ENCODE results near the gene SHC4.

SHC4 gene

GRCh38 chr15:48963524-48964113 is at the start of gene SHC4:
Gene SHC4 (minus strand): TSS chr15:48963919. CDS start chr15:48963015, 904 bp downstream.
- H3K27ac ChIP-seq (ENCODE audit: low read depth, low read length), result peak within 1 kb of the TSS; percentile 33; the same call in 1 of the 2 replicates
- peak within 1 kb of the TSS; percentile 85 for H3K4me3 ChIP-seq (ENCODE audit: low read depth, low read length)
- peaks cover 12% of the 10 kb centered on the region for H3K4me1 ChIP-seq (ENCODE audit: control insufficient read depth, insufficient read depth, low read length, unreplicated experiment)
- no peaks in the 10 kb centered on the region for H3K79me2 ChIP-seq (ENCODE audit: control insufficient read depth, insufficient read depth, low read length, unreplicated experiment)
- H3K36me3 ChIP-seq (ENCODE audit: insufficient read depth, low read length), result no peaks in the 10 kb centered on the region
- H3K27me3 ChIP-seq (ENCODE audit: insufficient read depth, low read length), result no peaks in the 10 kb centered on the region
- H2AFZ ChIP-seq (ENCODE audit: low read length, unreplicated experiment), result peak within 1 kb of the TSS; percentile 86

- no peak overlapping the region for H3K4me3 ChIP-seq (ENCODE audit: low read depth, low read length)
- H2AFZ ChIP-seq (ENCODE audit: low read length, unreplicated experiment), result no peak overlapping the region
- H3K27ac ChIP-seq (ENCODE audit: low read depth, low read length), result no peak overlapping the region
- no peaks in the 10 kb centered on the region for H3K4me1 ChIP-seq (ENCODE audit: control insufficient read depth, insufficient read depth, low read length, unreplicated experiment)
- H3K27me3 ChIP-seq (ENCODE audit: insufficient read depth, low read length), result no peaks in the 10 kb centered on the region
- H3K79me2 ChIP-seq (ENCODE audit: control insufficient read depth, insufficient read depth, low read length, unreplicated experiment), result no peaks in the 10 kb centered on the region
- H3K36me3 ChIP-seq (ENCODE audit: insufficient read depth, low read length), result peaks cover 32% of the 10 kb centered on the region
Observed at GRCh38 chr15:48999314-48999713, 35.6 kb upstream of the SHC4 start.

GRCh38 chr15:48996276-48996675 is 32.6 kb upstream of the SHC4 start:
- Histone ChIP-seq H3K4me3 (ENCODE audit: low read depth, low read length) (no peak overlapping the region), H3K36me3 (ENCODE audit: insufficient read depth, low read length) (peaks cover 43% of the 10 kb centered on the region), H3K4me1 (ENCODE audit: control insufficient read depth, insufficient read depth, low read length, unreplicated experiment) (no peaks in the 10 kb centered on the region), H3K27me3 (ENCODE audit: insufficient read depth, low read length) (no peaks in the 10 kb centered on the region), H3K79me2 (ENCODE audit: control insufficient read depth, insufficient read depth, low read length, unreplicated experiment) (no peaks in the 10 kb centered on the region), H3K27ac (ENCODE audit: low read depth, low read length) (no peak overlapping the region), H2AFZ (ENCODE audit: low read length, unreplicated experiment) (no peak overlapping the region)

- Histone ChIP-seq H3K79me2 (ENCODE audit: control insufficient read depth, insufficient read depth, low read length, unreplicated experiment) (no peaks in the 10 kb centered on the region), H3K4me3 (ENCODE audit: low read depth, low read length) (no peak overlapping the region), H3K36me3 (ENCODE audit: insufficient read depth, low read length) (peaks cover 28% of the 10 kb centered on the region), H3K27me3 (ENCODE audit: insufficient read depth, low read length) (no peaks in the 10 kb centered on the region), H2AFZ (ENCODE audit: low read length, unreplicated experiment) (no peak overlapping the region), H3K4me1 (ENCODE audit: control insufficient read depth, insufficient read depth, low read length, unreplicated experiment) (no peaks in the 10 kb centered on the region), H3K27ac (ENCODE audit: low read depth, low read length) (no peak overlapping the region)
Observed at GRCh38 chr15:48993380-48993779, 29.7 kb upstream of the SHC4 start.

GRCh38 chr15:48992545-48992944 is 28.8 kb upstream of the SHC4 start:
- Histone ChIP-seq H3K27me3 (ENCODE audit: insufficient read depth, low read length) (no peaks in the 10 kb centered on the region), H3K27ac (ENCODE audit: low read depth, low read length) (no peak overlapping the region), H3K79me2 (ENCODE audit: control insufficient read depth, insufficient read depth, low read length, unreplicated experiment) (no peaks in the 10 kb centered on the region), H3K4me3 (ENCODE audit: low read depth, low read length) (no peak overlapping the region), H3K4me1 (ENCODE audit: control insufficient read depth, insufficient read depth, low read length, unreplicated experiment) (no peaks in the 10 kb centered on the region), H2AFZ (ENCODE audit: low read length, unreplicated experiment) (no peak overlapping the region), H3K36me3 (ENCODE audit: insufficient read depth, low read length) (peaks cover 24% of the 10 kb centered on the region)

GRCh38 chr15:48992096-48992495 is 28.4 kb upstream of the SHC4 start:
- Histone ChIP-seq H2AFZ (ENCODE audit: low read length, unreplicated experiment) (no peak overlapping the region), H3K36me3 (ENCODE audit: insufficient read depth, low read length) (peaks cover 24% of the 10 kb centered on the region), H3K27me3 (ENCODE audit: insufficient read depth, low read length) (no peaks in the 10 kb centered on the region), H3K4me3 (ENCODE audit: low read depth, low read length) (no peak overlapping the region), H3K27ac (ENCODE audit: low read depth, low read length) (no peak overlapping the region), H3K4me1 (ENCODE audit: control insufficient read depth, insufficient read depth, low read length, unreplicated experiment) (no peaks in the 10 kb centered on the region), H3K79me2 (ENCODE audit: control insufficient read depth, insufficient read depth, low read length, unreplicated experiment) (no peaks in the 10 kb centered on the region)

GRCh38 chr15:48989170-48989569 is 25.5 kb upstream of the SHC4 start:
- Histone ChIP-seq H3K79me2 (ENCODE audit: control insufficient read depth, insufficient read depth, low read length, unreplicated experiment) (no peaks in the 10 kb centered on the region), H3K27me3 (ENCODE audit: insufficient read depth, low read length) (no peaks in the 10 kb centered on the region), H3K27ac (ENCODE audit: low read depth, low read length) (no peak overlapping the region), H2AFZ (ENCODE audit: low read length, unreplicated experiment) (no peak overlapping the region), H3K4me3 (ENCODE audit: low read depth, low read length) (no peak overlapping the region), H3K4me1 (ENCODE audit: control insufficient read depth, insufficient read depth, low read length, unreplicated experiment) (no peaks in the 10 kb centered on the region), H3K36me3 (ENCODE audit: insufficient read depth, low read length) (peaks cover 14% of the 10 kb centered on the region; the same call in 1 of the 2 replicates)

GRCh38 chr15:48987142-48987541 is 23.4 kb upstream of the SHC4 start:
- Histone ChIP-seq H2AFZ (ENCODE audit: low read length, unreplicated experiment) (no peak overlapping the region), H3K27ac (ENCODE audit: low read depth, low read length) (no peak overlapping the region), H3K4me3 (ENCODE audit: low read depth, low read length) (no peak overlapping the region), H3K36me3 (ENCODE audit: insufficient read depth, low read length) (peaks cover 8% of the 10 kb centered on the region; the same call in 1 of the 2 replicates), H3K4me1 (ENCODE audit: control insufficient read depth, insufficient read depth, low read length, unreplicated experiment) (no peaks in the 10 kb centered on the region), H3K79me2 (ENCODE audit: control insufficient read depth, insufficient read depth, low read length, unreplicated experiment) (no peaks in the 10 kb centered on the region), H3K27me3 (ENCODE audit: insufficient read depth, low read length) (no peaks in the 10 kb centered on the region)

- Histone ChIP-seq H2AFZ (ENCODE audit: low read length, unreplicated experiment) (no peak overlapping the region), H3K4me3 (ENCODE audit: low read depth, low read length) (no peak overlapping the region), H3K4me1 (ENCODE audit: control insufficient read depth, insufficient read depth, low read length, unreplicated experiment) (no peaks in the 10 kb centered on the region), H3K27me3 (ENCODE audit: insufficient read depth, low read length) (no peaks in the 10 kb centered on the region), H3K36me3 (ENCODE audit: insufficient read depth, low read length) (peaks cover 4% of the 10 kb centered on the region; the same call in 1 of the 2 replicates), H3K27ac (ENCODE audit: low read depth, low read length) (no peak overlapping the region), H3K79me2 (ENCODE audit: control insufficient read depth, insufficient read depth, low read length, unreplicated experiment) (no peaks in the 10 kb centered on the region)
Observed at GRCh38 chr15:48986240-48986639, 22.5 kb upstream of the SHC4 start.

- no peaks in the 10 kb centered on the region for H3K4me1 ChIP-seq (ENCODE audit: control insufficient read depth, insufficient read depth, low read length, unreplicated experiment)
- H3K36me3 ChIP-seq (ENCODE audit: insufficient read depth, low read length), result no peaks in the 10 kb centered on the region
- H3K27me3 ChIP-seq (ENCODE audit: insufficient read depth, low read length), result no peaks in the 10 kb centered on the region; the same call in 1 of the 2 replicates
- H3K27ac ChIP-seq (ENCODE audit: low read depth, low read length), result no peak overlapping the region
- H2AFZ ChIP-seq (ENCODE audit: low read length, unreplicated experiment), result no peak overlapping the region
- no peaks in the 10 kb centered on the region for H3K79me2 ChIP-seq (ENCODE audit: control insufficient read depth, insufficient read depth, low read length, unreplicated experiment)
- H3K4me3 ChIP-seq (ENCODE audit: low read depth, low read length), result no peak overlapping the region
Observed at GRCh38 chr15:48985516-48985915, 21.8 kb upstream of the SHC4 start.

GRCh38 chr15:48984811-48985352 is 21.2 kb upstream of the SHC4 start:
- H3K4me1 ChIP-seq (ENCODE audit: control insufficient read depth, insufficient read depth, low read length, unreplicated experiment), result no peaks in the 10 kb centered on the region
- H3K36me3 ChIP-seq (ENCODE audit: insufficient read depth, low read length), result no peaks in the 10 kb centered on the region
- H3K79me2 ChIP-seq (ENCODE audit: control insufficient read depth, insufficient read depth, low read length, unreplicated experiment), result no peaks in the 10 kb centered on the region
- H2AFZ ChIP-seq (ENCODE audit: low read length, unreplicated experiment), result no peak overlapping the region
- no peak overlapping the region for H3K4me3 ChIP-seq (ENCODE audit: low read depth, low read length)
- no peak overlapping the region for H3K27ac ChIP-seq (ENCODE audit: low read depth, low read length)
- H3K27me3 ChIP-seq (ENCODE audit: insufficient read depth, low read length), result no peaks in the 10 kb centered on the region; the same call in 1 of the 2 replicates

Measured in ACC112 (cell line).